ENCODE data around the gene HNRNPUL1.

GRCh38 chr19:41218615-41219507, 45.3 kb upstream of the HNRNPUL1 start, which contains the start of gene AXL:
- no peak for TF ChIP-seq CTCF (IDR thresholded peaks at IDR 0.05)
- TF ChIP-seq POLR2A (IDR thresholded peaks at IDR 0.05) = peak in 1 of 2 donors; percentile 55

Measured in thyroid gland (tissue), 4 donors.